ENCODE measurements around the gene P2RY6. TPM values are rescaled to one million over a fixed set of nuclear protein-coding genes. Genes with fewer than 3 reads are reported as not detected.

P2RY6 gene
- total RNA-seq, 2 experiments from 2014 or later, result not detected

- DNase-seq (no peak), ATAC-seq (no peak)
- ChIA-PET CTCF (interaction anchor here (0.6 to 6.6 kb wide), 29 partner anchors 9 to 444 kb away, joined by 3 to 123 read pairs (median 4); partner anchors contain the start of gene RELT), POLR2A (interaction anchor here (0.6 to 1.3 kb wide), 6 partner anchors 12 to 29 kb away, joined by 3 to 5 read pairs (median 4); no protein-coding TSS in a partner anchor)
- no peak overlapping the region for H3K27ac Mint-ChIP-seq
- peaks cover 6% of the 10 kb centered on the region for H3K4me1 Mint-ChIP-seq (ENCODE audit: low read depth)
- no peaks in the 10 kb centered on the region for H3K9me3 Mint-ChIP-seq
- intact Hi-C loops (cut with micrococcal nuclease), result loop anchor here (2.0 kb wide), 1 partner anchor 30 kb away; no protein-coding TSS in a partner anchor
- peak overlapping the region; percentile 78 for H3K4me3 Mint-ChIP-seq
- H3K36me3 Mint-ChIP-seq (ENCODE audit: low read depth), result no peaks in the 10 kb centered on the region
- TF ChIP-seq, protein P1, sequence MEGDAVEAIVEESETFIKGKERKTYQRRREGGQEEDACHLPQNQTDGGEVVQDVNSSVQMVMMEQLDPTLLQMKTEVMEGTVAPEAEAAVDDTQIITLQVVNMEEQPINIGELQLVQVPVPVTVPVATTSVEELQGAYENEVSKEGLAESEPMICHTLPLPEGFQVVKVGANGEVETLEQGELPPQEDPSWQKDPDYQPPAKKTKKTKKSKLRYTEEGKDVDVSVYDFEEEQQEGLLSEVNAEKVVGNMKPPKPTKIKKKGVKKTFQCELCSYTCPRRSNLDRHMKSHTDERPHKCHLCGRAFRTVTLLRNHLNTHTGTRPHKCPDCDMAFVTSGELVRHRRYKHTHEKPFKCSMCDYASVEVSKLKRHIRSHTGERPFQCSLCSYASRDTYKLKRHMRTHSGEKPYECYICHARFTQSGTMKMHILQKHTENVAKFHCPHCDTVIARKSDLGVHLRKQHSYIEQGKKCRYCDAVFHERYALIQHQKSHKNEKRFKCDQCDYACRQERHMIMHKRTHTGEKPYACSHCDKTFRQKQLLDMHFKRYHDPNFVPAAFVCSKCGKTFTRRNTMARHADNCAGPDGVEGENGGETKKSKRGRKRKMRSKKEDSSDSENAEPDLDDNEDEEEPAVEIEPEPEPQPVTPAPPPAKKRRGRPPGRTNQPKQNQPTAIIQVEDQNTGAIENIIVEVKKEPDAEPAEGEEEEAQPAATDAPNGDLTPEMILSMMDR (IDR thresholded peaks at IDR 0.05), result no peak
- H3K27me3 Mint-ChIP-seq, result peaks cover 16% of the 10 kb centered on the region
Observed at GRCh38 chr11:73306977-73307322, 34.8 kb downstream of the P2RY6 start.

- ChIA-PET POLR2A (interaction anchor here (0.6 to 1.3 kb wide), 6 partner anchors 12 to 28 kb away, joined by 3 to 5 read pairs (median 4); no protein-coding TSS in a partner anchor), CTCF (interaction anchor here (0.6 to 6.6 kb wide), 34 partner anchors 9 to 447 kb away, joined by 3 to 123 read pairs (median 4); partner anchors contain the start of gene RELT)
- no peak overlapping the region for H3K27ac Mint-ChIP-seq
- peaks cover 16% of the 10 kb centered on the region for H3K27me3 Mint-ChIP-seq
- H3K4me3 Mint-ChIP-seq, result peak overlapping the region; percentile 78
- DNase-seq (peak; percentile 97), ATAC-seq (peak; percentile 81)
- intact Hi-C loops (cut with micrococcal nuclease), result loop anchor here (2.0 kb wide), 1 partner anchor 29 kb away; no protein-coding TSS in a partner anchor
- TF ChIP-seq, protein P1 (IDR thresholded peaks at IDR 0.05), result peak; percentile 62
- H3K36me3 Mint-ChIP-seq (ENCODE audit: low read depth), result no peaks in the 10 kb centered on the region
- H3K4me1 Mint-ChIP-seq (ENCODE audit: low read depth), result peaks cover 6% of the 10 kb centered on the region
- no peaks in the 10 kb centered on the region for H3K9me3 Mint-ChIP-seq
Observed at GRCh38 chr11:73307323-73308002, 35.3 kb downstream of the P2RY6 start.

GRCh38 chr11:73308003-73308960 is 36.1 kb downstream of the P2RY6 start, which contains the start of gene ARHGEF17:
Gene ARHGEF17 (plus strand): TSS chr11:73308276. CDS start chr11:73308639, 363 bp downstream.
- Mint-ChIP-seq H3K4me1 (ENCODE audit: low read depth) (peaks cover 6% of the 10 kb centered on the region), H3K9me3 (no peaks in the 10 kb centered on the region), H3K27me3 (peaks cover 14% of the 10 kb centered on the region), H3K36me3 (ENCODE audit: low read depth) (no peaks in the 10 kb centered on the region), H3K27ac (no peak within 1 kb of the TSS), H3K4me3 (peak within 1 kb of the TSS; percentile 78)
- DNase-seq, result peak; percentile 61
- TF ChIP-seq, protein P1 (IDR thresholded peaks at IDR 0.05), result no peak
- POLR2A ChIA-PET, result interaction anchor here (1.1 to 1.4 kb wide), 4 partner anchors 13 to 27 kb away, joined by 3 read pairs; no protein-coding TSS in a partner anchor
- intact Hi-C loops (cut with micrococcal nuclease), result no loop called here
- CTCF ChIA-PET, result interaction anchor here (0.6 to 6.6 kb wide), 22 partner anchors 8 to 448 kb away, joined by 3 to 123 read pairs (median 4); no protein-coding TSS in a partner anchor
- ATAC-seq, result peak; percentile 40

DNA sequence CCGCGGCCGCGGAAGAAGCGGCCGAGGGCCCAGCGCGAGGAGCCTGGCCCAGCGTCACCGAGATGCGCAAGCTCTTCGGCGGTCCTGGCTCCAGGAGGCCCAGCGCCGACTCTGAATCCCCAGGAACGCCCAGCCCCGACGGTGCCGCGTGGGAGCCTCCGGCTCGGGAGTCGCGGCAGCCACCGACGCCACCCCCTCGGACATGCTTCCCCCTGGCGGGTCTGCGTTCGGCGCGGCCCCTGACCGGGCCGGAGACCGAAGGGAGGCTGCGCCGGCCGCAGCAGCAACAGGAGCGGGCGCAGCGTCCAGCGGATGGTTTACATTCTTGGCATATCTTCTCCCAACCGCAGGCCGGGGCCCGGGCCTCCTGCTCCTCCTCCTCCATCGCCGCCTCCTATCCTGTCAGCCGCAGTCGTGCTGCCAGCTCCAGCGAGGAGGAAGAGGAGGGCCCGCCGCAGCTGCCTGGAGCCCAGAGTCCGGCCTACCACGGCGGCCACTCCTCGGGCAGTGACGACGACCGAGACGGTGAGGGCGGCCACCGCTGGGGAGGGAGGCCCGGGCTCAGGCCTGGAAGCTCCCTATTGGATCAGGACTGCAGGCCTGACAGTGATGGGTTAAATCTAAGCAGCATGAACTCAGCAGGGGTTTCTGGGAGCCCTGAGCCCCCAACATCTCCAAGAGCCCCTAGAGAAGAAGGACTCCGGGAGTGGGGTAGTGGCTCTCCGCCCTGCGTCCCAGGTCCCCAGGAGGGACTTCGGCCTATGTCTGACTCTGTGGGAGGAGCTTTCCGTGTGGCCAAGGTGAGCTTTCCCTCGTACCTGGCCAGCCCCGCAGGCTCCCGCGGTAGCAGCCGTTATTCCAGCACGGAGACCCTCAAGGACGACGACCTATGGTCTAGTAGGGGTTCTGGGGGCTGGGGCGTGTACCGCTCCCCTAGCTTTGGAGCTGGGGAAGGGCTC is 37.1 kb downstream of the P2RY6 start:
- POLR2A ChIA-PET, result interaction anchor here (1.3 to 1.4 kb wide), 2 partner anchors 12 to 21 kb away, joined by 3 read pairs; no protein-coding TSS in a partner anchor
- Mint-ChIP-seq H3K36me3 (ENCODE audit: low read depth) (no peaks in the 10 kb centered on the region), H3K4me1 (ENCODE audit: low read depth) (peaks cover 6% of the 10 kb centered on the region), H3K27ac (no peak overlapping the region), H3K27me3 (peaks cover 12% of the 10 kb centered on the region), H3K4me3 (no peak overlapping the region), H3K9me3 (no peaks in the 10 kb centered on the region)
- intact Hi-C loops (cut with micrococcal nuclease), result no loop called here
- CTCF ChIA-PET, result interaction anchor here (1.0 to 6.6 kb wide), 5 partner anchors 9 to 41 kb away, joined by 3 to 123 read pairs (median 4); no protein-coding TSS in a partner anchor
- TF ChIP-seq, protein P1 (IDR thresholded peaks at IDR 0.05), result no peak
- ATAC-seq (no peak), DNase-seq (no peak)
